Keratinocyte (primary cell): ENCODE measurements around the gene ORAI3. TPM values are rescaled to one million over a fixed set of nuclear protein-coding genes. Genes with fewer than 3 reads are reported as not detected.

Source experiments
- DNase-seq: peaks from one replicate; pipeline ENCODE4 v3.0.0-alpha.2; 2011; ENCODE audit warnings: low read depth, missing footprints, low spot score
- FAIRE-seq: peaks from 2 replicates; lab custom pipeline; 2011; peaks lifted over from hg19 to GRCh38; lab: Jason Lieb, UNC
- H2AFZ ChIP-seq: 2 replicates; pipeline ENCODE4 v1.6.0; 2012; ENCODE audit warnings: low read length, control low read depth, inconsistent platforms; ENCODE audit not compliant: control insufficient read depth
- H3K27ac ChIP-seq: 2 replicates; pipeline ENCODE4 v1.5.1; 2011; ENCODE audit warnings: low read length; ENCODE audit not compliant: control insufficient read depth, insufficient read depth
- H3K27me3 ChIP-seq: 3 replicates; pipeline ENCODE4 v1.6.0; 2011; ENCODE audit warnings: low read length; ENCODE audit not compliant: control insufficient read depth, insufficient read depth; ENCODE audit errors: extremely low read depth
- H3K36me3 ChIP-seq, 2 experiments: 2 replicates in 1 of 2; 3 replicates in 1 of 2; pipeline ENCODE4 v1.5.1; 2011; ENCODE audit warnings: low read length in 2 of 2, mild to moderate bottlenecking in 1 of 2; ENCODE audit not compliant: control insufficient read depth in 2 of 2, insufficient read depth in 2 of 2; ENCODE audit errors: extremely low read depth in 1 of 2
- H3K4me1 ChIP-seq: 3 replicates; pipeline ENCODE4 v1.5.1; 2011; ENCODE audit warnings: low read length; ENCODE audit not compliant: control insufficient read depth, insufficient read depth; ENCODE audit errors: extremely low read depth
- H3K4me2 ChIP-seq: 3 replicates; pipeline ENCODE4 v1.6.0; 2011; ENCODE audit warnings: low read depth, low read length; ENCODE audit not compliant: control insufficient read depth, insufficient read depth; ENCODE audit errors: extremely low read depth
- H3K4me3 ChIP-seq, 3 experiments: fragments of 200-600 bp in 1 of 3; sonication (generic) in 1 of 3; 2 replicates in 2 of 3; 3 replicates in 1 of 3; pipeline ENCODE4 v1.5.1; 2011 to 2016; ENCODE audit warnings: low read length in 3 of 3, mild to moderate bottlenecking in 3 of 3, control low read depth in 2 of 3, inconsistent platforms in 1 of 3, low read depth in 1 of 3, mixed read lengths in 1 of 3, mixed run types in 1 of 3, moderate library complexity in 1 of 3; ENCODE audit not compliant: control insufficient read depth in 2 of 3, insufficient read depth in 2 of 3; ENCODE audit errors: extremely low read depth in 1 of 3
- H3K79me2 ChIP-seq: 2 replicates; pipeline ENCODE4 v1.6.0; 2012; ENCODE audit warnings: low read length; ENCODE audit not compliant: control insufficient read depth, insufficient read depth
- H3K9ac ChIP-seq: 3 replicates; pipeline ENCODE4 v1.6.0; 2011; ENCODE audit warnings: low read length; ENCODE audit not compliant: control insufficient read depth, insufficient read depth; ENCODE audit errors: extremely low read depth
- H3K9me1 ChIP-seq: 3 replicates; pipeline ENCODE4 v1.6.0; 2011; ENCODE audit warnings: low read length; ENCODE audit not compliant: control insufficient read depth, insufficient read depth; ENCODE audit errors: extremely low read depth
- H3K9me3 ChIP-seq: 2 replicates; pipeline ENCODE4 v1.5.1; 2012; ENCODE audit warnings: low read depth, low read length; ENCODE audit not compliant: control insufficient read depth
- H4K20me1 ChIP-seq: 3 replicates; pipeline ENCODE4 v1.6.0; 2011; ENCODE audit warnings: low read length; ENCODE audit not compliant: control insufficient read depth, insufficient read depth; ENCODE audit errors: extremely low read depth
- CTCF ChIP-seq, 3 experiments: IDR thresholded peaks in 1 of 3; conservative IDR thresholded peaks in 1 of 3; optimal IDR thresholded peaks in 1 of 3; 2 replicates in 2 of 3; 3 replicates in 1 of 3; pipeline versions ENCODE3 to v1.5.1; 2011; ENCODE audit warnings: low read length in 3 of 3, mild to moderate bottlenecking in 3 of 3, moderate library complexity in 2 of 3, control low read depth in 1 of 3, inconsistent platforms in 1 of 3; ENCODE audit not compliant: insufficient read depth in 2 of 3; ENCODE audit errors: extremely low read depth in 1 of 3
- EZH2 ChIP-seq: IDR thresholded peaks from one replicate; pipeline ENCODE4 v1.6.1; 2012; ENCODE audit warnings: inconsistent platforms, mild to moderate bottlenecking, low read length, moderate library complexity
- dilution Hi-C: fragments of 300-500 bp; cut with MboI; formaldehyde crosslinking; loops from one replicate; pipeline ENCODE4 v1.7.0; 2020; ENCODE audit warnings: low sequenced_read_pairs; ENCODE audit not compliant: extremely low pct_ligation_motif_present
- polyA plus RNA-seq, 5 experiments: library from polyadenylated mRNA; depleted of rRNA in 3 of 5; stranded (reverse) in 3 of 5; stranded (forward) in 1 of 5; unstranded in 1 of 5; fragments of >200 nt; gene quantifications; 1 replicate in 1 of 5; 2 replicates in 3 of 5; 3 replicates in 1 of 5; pipeline versions ENCODE4 v1.2.1 to v1.2.3, GENCODE V29; 2011 to 2012; ENCODE audit warnings: missing spikeins in 2 of 5, low read depth in 1 of 5, low replicate concordance in 1 of 5

ORAI3 gene
- polyA plus RNA-seq, 1 donor (not counting 4 experiments of a cell fraction or from before 2014, with no cell fraction given): 8.1 TPM

- Histone ChIP-seq H4K20me1 (no peaks in the 10 kb centered on the region), H3K27me3 (no peaks in the 10 kb centered on the region), H3K36me3 (peaks cover 5 to 10% of the 10 kb centered on the region in 2 experiments), H3K9me1 (no peaks in the 10 kb centered on the region), H3K9me3 (no peaks in the 10 kb centered on the region), H3K79me2 (no peaks in the 10 kb centered on the region), H3K4me1 (peaks cover 15% of the 10 kb centered on the region), H2AFZ (no peak overlapping the region), H3K27ac (no peak overlapping the region), H3K4me2 (no peak overlapping the region), H3K4me3 (no peak overlapping the region), H3K9ac (no peak overlapping the region)
- dilution Hi-C loops: no loop called here
- FAIRE-seq (no peak), DNase-seq (no peak)
- TF ChIP-seq CTCF (optimal IDR thresholded peaks at IDR 0.05 in 1 of 3, IDR thresholded peaks at IDR 0.05 in 1 of 3, conservative IDR thresholded peaks at IDR 0.05 in 1 of 3; ENCODE audit: extremely low read depth in 1 of 3, insufficient read depth in 2 of 3, low read length in 3 of 3): no peak
- no peak for TF ChIP-seq EZH2
Observed at GRCh38 chr16:30986129-30986991, 37.5 kb downstream of the ORAI3 start.

- Histone ChIP-seq H3K27ac (no peak overlapping the region), H4K20me1 (no peaks in the 10 kb centered on the region), H3K4me2 (no peak overlapping the region), H2AFZ (no peak overlapping the region), H3K9me3 (no peaks in the 10 kb centered on the region), H3K27me3 (no peaks in the 10 kb centered on the region), H3K9me1 (no peaks in the 10 kb centered on the region), H3K36me3 (peaks cover 4 to 5% of the 10 kb centered on the region in 2 experiments), H3K4me3 (no peak overlapping the region), H3K4me1 (peaks cover 11% of the 10 kb centered on the region), H3K79me2 (no peaks in the 10 kb centered on the region), H3K9ac (no peak overlapping the region)
- dilution Hi-C loops: no loop called here
- DNase-seq (no peak), FAIRE-seq (no peak)
- TF ChIP-seq CTCF (optimal IDR thresholded peaks at IDR 0.05 in 1 of 3, IDR thresholded peaks at IDR 0.05 in 1 of 3, conservative IDR thresholded peaks at IDR 0.05 in 1 of 3; ENCODE audit: extremely low read depth in 1 of 3, insufficient read depth in 2 of 3, low read length in 3 of 3): no peak
- no peak for TF ChIP-seq EZH2
Observed at GRCh38 chr16:30987581-30988190, 38.8 kb downstream of the ORAI3 start.
